Measurements from ENCODE around the gene CDCA5.

GRCh38 chr11:65060913-65061408, 22.9 kb downstream of the CDCA5 start:
- TF ChIP-seq CTCF (conservative IDR thresholded peaks at IDR 0.05; ENCODE audit: low read length), result peak; percentile 45
- no peak for TF ChIP-seq EZH2phosphoT487 (IDR thresholded peaks at IDR 0.05; ENCODE audit: borderline replicate concordance)

Data from Loucy (cell line).